Heart left ventricle (tissue), 16 donors: ENCODE results near the gene FRMD4B. TPM values are rescaled to one million over a fixed set of nuclear protein-coding genes. Genes with fewer than 3 reads are reported as not detected.
A peak's percentile ranks its signal among the peaks of the same experiment; 100 is the strongest.

Source experiments
- ATAC-seq, 4 donors: fragments of 200-7000 bp; cut with Tn5 transposase; one replicate each; pipeline ENCODE4 v1.9.1; 2020 to 2022; ENCODE audit warnings: moderate library complexity in 4 of 4, mild to moderate bottlenecking in 3 of 4, moderate number of reproducible peaks in 1 of 4
- DNase-seq, 5 donors: peaks; one replicate each; pipeline ENCODE4 v3.0.0-alpha.2; 2020
- H3K27ac ChIP-seq, 12 donors: fragments of 200-600 bp; sonication (generic) in 4 of 12; one replicate each; pipeline versions ENCODE4 v1.5.0 to v1.8.0; 2016 to 2022; ENCODE audit warnings: mild to moderate bottlenecking in 2 of 12
- H3K27me3 ChIP-seq, 9 donors: fragments of 200-600 bp; sonication (generic) in 2 of 9; one replicate each; pipeline versions ENCODE4 v1.5.1 to v1.8.0; 2016 to 2022; ENCODE audit warnings: mild to moderate bottlenecking in 3 of 9
- H3K36me3 ChIP-seq, 9 donors: fragments of 200-600 bp; sonication (generic) in 2 of 9; one replicate each; pipeline versions ENCODE4 v1.5.0 to v1.8.0; 2018 to 2022; ENCODE audit warnings: mild to moderate bottlenecking in 2 of 9
- H3K4me1 ChIP-seq, 12 donors: fragments of 200-600 bp; sonication (generic) in 4 of 12; one replicate each; pipeline versions ENCODE4 v1.5.0 to v1.8.0; 2016 to 2022; ENCODE audit warnings: mild to moderate bottlenecking in 3 of 12
- H3K4me3 ChIP-seq, 12 donors: fragments of 200-600 bp; sonication (generic) in 4 of 12; one replicate each; pipeline versions ENCODE4 v1.5.0 to v1.8.0; 2017 to 2022; ENCODE audit warnings: mild to moderate bottlenecking in 9 of 12, moderate library complexity in 4 of 12
- H3K9me3 ChIP-seq, 12 donors: fragments of 200-600 bp; sonication (generic) in 4 of 12; one replicate each; pipeline versions ENCODE4 v1.5.0 to v1.8.0; 2016 to 2022; ENCODE audit warnings: mild to moderate bottlenecking in 1 of 12
- POLR2A ChIP-seq, 2 donors: fragments of 450-650 bp; IDR thresholded peaks; one replicate each; pipeline ENCODE4 v1.6.1; 2017; ENCODE audit warnings: antibody characterized with exemption in 2 of 2, mild to moderate bottlenecking in 2 of 2, moderate library complexity in 2 of 2
- WGBS, 4 donors: extraction: QIAGEN DNeasy Blood & Tissue Kit in 2 of 4; methylation state at CpG; one replicate each; pipeline versions ENCODE4 v1.1.5 to v1.1.7; 2013 to 2018; 5-methylcytosine and 5-hydroxymethylcytosine counted together
- intact Hi-C, 10 donors: fragments of 100-400 bp; cut with DNase I; formaldehyde crosslinking; loops; one replicate each; pipeline versions ENCODE4 v1.11.1 to v1.14.2; 2022
- polyA plus RNA-seq, 2 donors: library from polyadenylated mRNA; stranded (reverse); fragments of 200-250 nt; gene quantifications; one replicate each; pipeline ENCODE4 v1.2.3, GENCODE V29; 2013
- total RNA-seq, 9 donors: library from RNA; depleted of rRNA in 2 of 9; stranded (reverse); fragments of >200 nt in 2 of 9; fragmentation: NEBNext Ultra II Directional in 3 of 9; extraction: Animal tissue kit (Norgen Biotek cat#: 25700) in 3 of 9; gene quantifications; one replicate each; pipeline versions ENCODE4 v1.1.0 to v1.2.4, GENCODE V29; 2016 to 2023
- TF ChIP-seq, protein P1 (sequence below), 12 donors: fragments of 200-600 bp; sonication (generic) in 4 of 12; IDR thresholded peaks; one replicate each; pipeline versions ENCODE4 v1.5.0 to v1.8.0; 2018 to 2022; ENCODE audit warnings: antibody characterized with exemption in 12 of 12, mild to moderate bottlenecking in 5 of 12
- donor health status: ischemic (EF 13 %, LVEDD 7.1; RV severe dilation, severe dysfunction).
- donor health status: healthy with polysubstance abuse.
- donor health status: DM: no; HTN: yes; CAD: no.
- donor health status: DM: no; HTN: no; CAD: no.
- donor health status: ischemic (EF 25% LVEDD 6.9; RV normal size, moderate dysfunction).
- donor health status: ischemic (EF 25% LVEDD 5.7; RV mildly dilated, moderate dysfunction).
- donor health status: healthy.
- donor health status: DM: yes; HTN: yes; CAD: no.
- donor health status: ischemic (EF 35%, LVEDD 5.7; RV mildly dilated, moderate dysfunction).
- donor health status: nonischemic (EF 11% LVEDD 7.7; RV severe dilation, severe dysfunction).
- donor health status: DM: yes; HTN: yes; CAD: no.
- donor health status: PGD.
- donor health status: ischemic (EF 29% LVEDD 5.4; RV normal size, mild dysfunction).
- donor health status: nonischemic (EF 23%, LVEDD 6.1; RV moderate dilation, normal function).

FRMD4B gene
- total and polyA plus RNA-seq, 11 donors: 3.4 to 42.8 (median 10.9) TPM

- intact Hi-C loops: loop anchor here in 6 of 10 donors (5.0 kb wide), 4 partner anchors 121 to 266 kb away; no protein-coding TSS in a partner anchor
- Histone ChIP-seq H3K36me3 (no peaks in the 10 kb centered on the region), H3K9me3 (no peaks in the 10 kb centered on the region), H3K27ac (no peak overlapping the region), H3K4me3 (no peak overlapping the region), H3K4me1 (peaks cover 0 to 11% (median 0%) of the 10 kb centered on the region in 12 donors), H3K27me3 (no peaks in the 10 kb centered on the region)
- ATAC-seq: no peak
- no peak for DNase-seq
- TF ChIP-seq POLR2A (IDR thresholded peaks at IDR 0.05): no peak
- WGBS, 4 donors: 92 to 94% (median 94%) methylated on average over 1 of the region's 1 CpG
Measured at GRCh38 chr3:69428657-69429255, 42.9 kb upstream of the FRMD4B start.

- no peak for DNase-seq
- no peak overlapping the region for H3K27ac ChIP-seq
- intact Hi-C loops: loop anchor here in 6 of 10 donors (5.0 kb wide), 4 partner anchors 120 to 265 kb away; no protein-coding TSS in a partner anchor
- no peak overlapping the region for H3K4me3 ChIP-seq
- no peak for TF ChIP-seq POLR2A (IDR thresholded peaks at IDR 0.05)
- TF ChIP-seq, protein P1, sequence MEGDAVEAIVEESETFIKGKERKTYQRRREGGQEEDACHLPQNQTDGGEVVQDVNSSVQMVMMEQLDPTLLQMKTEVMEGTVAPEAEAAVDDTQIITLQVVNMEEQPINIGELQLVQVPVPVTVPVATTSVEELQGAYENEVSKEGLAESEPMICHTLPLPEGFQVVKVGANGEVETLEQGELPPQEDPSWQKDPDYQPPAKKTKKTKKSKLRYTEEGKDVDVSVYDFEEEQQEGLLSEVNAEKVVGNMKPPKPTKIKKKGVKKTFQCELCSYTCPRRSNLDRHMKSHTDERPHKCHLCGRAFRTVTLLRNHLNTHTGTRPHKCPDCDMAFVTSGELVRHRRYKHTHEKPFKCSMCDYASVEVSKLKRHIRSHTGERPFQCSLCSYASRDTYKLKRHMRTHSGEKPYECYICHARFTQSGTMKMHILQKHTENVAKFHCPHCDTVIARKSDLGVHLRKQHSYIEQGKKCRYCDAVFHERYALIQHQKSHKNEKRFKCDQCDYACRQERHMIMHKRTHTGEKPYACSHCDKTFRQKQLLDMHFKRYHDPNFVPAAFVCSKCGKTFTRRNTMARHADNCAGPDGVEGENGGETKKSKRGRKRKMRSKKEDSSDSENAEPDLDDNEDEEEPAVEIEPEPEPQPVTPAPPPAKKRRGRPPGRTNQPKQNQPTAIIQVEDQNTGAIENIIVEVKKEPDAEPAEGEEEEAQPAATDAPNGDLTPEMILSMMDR (IDR thresholded peaks at IDR 0.05): peak in 6 of 12 donors; percentile 8 to 36 (median 22)
- H3K9me3 ChIP-seq: no peaks in the 10 kb centered on the region
- H3K27me3 ChIP-seq: no peaks in the 10 kb centered on the region
- no peak for ATAC-seq
- no peaks in the 10 kb centered on the region for H3K4me1 ChIP-seq
- no peaks in the 10 kb centered on the region for H3K36me3 ChIP-seq
Measured at GRCh38 chr3:69426967-69427304, 41.0 kb upstream of the FRMD4B start.

- Histone ChIP-seq H3K9me3 (no peaks in the 10 kb centered on the region), H3K4me3 (no peak overlapping the region), H3K36me3 (no peaks in the 10 kb centered on the region), H3K4me1 (peaks cover 0 to 3% (median under 1%) of the 10 kb centered on the region in 12 donors), H3K27me3 (no peaks in the 10 kb centered on the region), H3K27ac (no peak overlapping the region)
- TF ChIP-seq POLR2A (IDR thresholded peaks at IDR 0.05): no peak
- TF ChIP-seq, protein P1 (IDR thresholded peaks at IDR 0.05): no peak
- intact Hi-C loops: loop anchor here in 6 of 10 donors (5.0 kb wide), 4 partner anchors 119 to 264 kb away; no protein-coding TSS in a partner anchor
- DNase-seq (no peak), ATAC-seq (no peak)
- 78 to 85% (median 83%) methylated on average over 7 of the region's 7 CpGs for WGBS, 4 donors
Measured at GRCh38 chr3:69426291-69426966, 40.5 kb upstream of the FRMD4B start.

GRCh38 chr3:69425249-69425648 is 39.4 kb upstream of the FRMD4B start:
- no peaks in the 10 kb centered on the region for H3K27me3 ChIP-seq
- peak in 3 of 4 donors; percentile 56 to 70 (median 59) for ATAC-seq
- intact Hi-C loops: loop anchor here in 6 of 10 donors (2.0 to 5.0 kb wide), 5 partner anchors 118 to 263 kb away; no protein-coding TSS in a partner anchor
- TF ChIP-seq, protein P1 (IDR thresholded peaks at IDR 0.05): peak; percentile 31 to 68 (median 52)
- no peak for TF ChIP-seq POLR2A (IDR thresholded peaks at IDR 0.05)
- no peak overlapping the region for H3K27ac ChIP-seq
- WGBS, 4 donors: 53 to 68% (median 58%) methylated on average over 4 of the region's 4 CpGs
- H3K4me1 ChIP-seq: peaks cover 0 to 14% (median 10%) of the 10 kb centered on the region in 12 donors
- H3K36me3 ChIP-seq: no peaks in the 10 kb centered on the region
- DNase-seq: peak in 1 of 5 donors; percentile 30
- no peak overlapping the region for H3K4me3 ChIP-seq
- no peaks in the 10 kb centered on the region for H3K9me3 ChIP-seq
